Parathyroid adenoma (tissue), 2 donors: ENCODE data around the gene TSPAN5.
A peak's percentile ranks its signal among the peaks of the same experiment; 100 is the strongest.

Source experiments
- H2AFZ ChIP-seq: fragments of 300-600 bp; sonication (generic); one replicate; pipeline ENCODE4 v1.7.0; 2017; ENCODE audit warnings: antibody characterized with exemption, mild to moderate bottlenecking
- H3K27ac ChIP-seq: fragments of 300-600 bp; sonication (generic); one replicate; pipeline ENCODE4 v1.7.0; 2017
- H3K27me3 ChIP-seq: fragments of 300-600 bp; sonication (generic); one replicate; pipeline ENCODE4 v1.7.0; 2017; ENCODE audit warnings: low read length; ENCODE audit not compliant: control insufficient read depth, insufficient read depth
- H3K36me3 ChIP-seq: fragments of 300-600 bp; sonication (generic); one replicate; pipeline ENCODE4 v1.7.0; 2017; ENCODE audit warnings: low read length; ENCODE audit not compliant: control insufficient read depth, insufficient read depth
- H3K4me1 ChIP-seq: fragments of 300-600 bp; sonication (generic); one replicate; pipeline ENCODE4 v1.7.0; 2017; ENCODE audit warnings: control low read depth
- H3K4me2 ChIP-seq: fragments of 300-600 bp; sonication (generic); one replicate; pipeline ENCODE4 v1.7.0; 2017; ENCODE audit warnings: low read length
- H3K4me3 ChIP-seq: fragments of 300-600 bp; sonication (generic); one replicate; pipeline ENCODE4 v1.7.0; 2017; ENCODE audit warnings: low read depth, low read length
- H3K79me2 ChIP-seq: fragments of 300-600 bp; sonication (generic); one replicate; pipeline ENCODE4 v1.7.0; 2017; ENCODE audit warnings: control low read depth
- H3K9ac ChIP-seq: fragments of 300-600 bp; sonication (generic); one replicate; pipeline ENCODE4 v1.7.0; 2017; ENCODE audit warnings: mild to moderate bottlenecking
- H3K9me3 ChIP-seq: fragments of 300-600 bp; sonication (generic); one replicate; pipeline ENCODE4 v1.7.0; 2017; ENCODE audit warnings: low read length; ENCODE audit not compliant: control insufficient read depth
- TF ChIP-seq, protein P1 (sequence below): fragments of 300-600 bp; sonication (generic); IDR thresholded peaks from one replicate; pipeline ENCODE4 v1.7.0; 2017; ENCODE audit warnings: antibody characterized with exemption, mild to moderate bottlenecking
- donor health status: primary hyperparathyroidism.

TSPAN5 gene

DNA sequence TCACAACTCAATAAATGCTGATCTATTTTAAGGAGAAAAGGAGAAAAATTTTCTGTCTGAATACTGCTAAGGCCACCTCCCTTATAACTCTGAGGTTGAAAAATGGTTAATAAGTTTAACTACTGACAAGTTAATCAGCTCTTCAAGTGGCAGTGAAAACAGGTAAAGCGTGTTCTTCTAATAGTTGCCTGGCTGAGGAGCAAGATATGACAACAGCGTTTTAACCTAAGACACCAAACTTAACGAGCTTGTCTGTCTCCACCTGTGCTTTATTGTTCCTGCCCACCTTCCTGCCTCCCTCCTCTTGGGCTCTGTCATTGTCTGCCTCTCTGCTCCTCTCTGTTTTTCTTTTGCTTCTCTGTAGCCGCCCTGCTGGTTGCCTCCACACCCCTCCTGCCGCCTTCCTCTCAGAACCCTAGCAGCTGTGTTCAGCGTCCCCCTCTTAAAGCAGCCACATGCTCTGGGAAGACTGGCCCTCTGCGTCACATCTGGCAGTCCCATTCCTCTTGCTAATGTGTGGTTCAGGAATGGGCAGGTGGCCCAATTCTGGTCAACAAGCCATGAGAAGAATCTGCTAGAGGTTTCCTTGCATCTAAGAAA is 4.3 kb upstream of the TSPAN5 start:
- no peaks in the 10 kb centered on the region for H3K9me3 ChIP-seq
- no peak overlapping the region for H3K9ac ChIP-seq
- no peak overlapping the region for H3K4me3 ChIP-seq
- no peaks in the 10 kb centered on the region for H3K36me3 ChIP-seq
- H3K27ac ChIP-seq, result no peak overlapping the region
- no peaks in the 10 kb centered on the region for H3K4me1 ChIP-seq
- no peak overlapping the region for H3K4me2 ChIP-seq
- H3K27me3 ChIP-seq, result no peaks in the 10 kb centered on the region
- H3K79me2 ChIP-seq, result no peaks in the 10 kb centered on the region
- TF ChIP-seq, protein P1, sequence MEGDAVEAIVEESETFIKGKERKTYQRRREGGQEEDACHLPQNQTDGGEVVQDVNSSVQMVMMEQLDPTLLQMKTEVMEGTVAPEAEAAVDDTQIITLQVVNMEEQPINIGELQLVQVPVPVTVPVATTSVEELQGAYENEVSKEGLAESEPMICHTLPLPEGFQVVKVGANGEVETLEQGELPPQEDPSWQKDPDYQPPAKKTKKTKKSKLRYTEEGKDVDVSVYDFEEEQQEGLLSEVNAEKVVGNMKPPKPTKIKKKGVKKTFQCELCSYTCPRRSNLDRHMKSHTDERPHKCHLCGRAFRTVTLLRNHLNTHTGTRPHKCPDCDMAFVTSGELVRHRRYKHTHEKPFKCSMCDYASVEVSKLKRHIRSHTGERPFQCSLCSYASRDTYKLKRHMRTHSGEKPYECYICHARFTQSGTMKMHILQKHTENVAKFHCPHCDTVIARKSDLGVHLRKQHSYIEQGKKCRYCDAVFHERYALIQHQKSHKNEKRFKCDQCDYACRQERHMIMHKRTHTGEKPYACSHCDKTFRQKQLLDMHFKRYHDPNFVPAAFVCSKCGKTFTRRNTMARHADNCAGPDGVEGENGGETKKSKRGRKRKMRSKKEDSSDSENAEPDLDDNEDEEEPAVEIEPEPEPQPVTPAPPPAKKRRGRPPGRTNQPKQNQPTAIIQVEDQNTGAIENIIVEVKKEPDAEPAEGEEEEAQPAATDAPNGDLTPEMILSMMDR, result no peak
- H2AFZ ChIP-seq, result no peak overlapping the region

DNA sequence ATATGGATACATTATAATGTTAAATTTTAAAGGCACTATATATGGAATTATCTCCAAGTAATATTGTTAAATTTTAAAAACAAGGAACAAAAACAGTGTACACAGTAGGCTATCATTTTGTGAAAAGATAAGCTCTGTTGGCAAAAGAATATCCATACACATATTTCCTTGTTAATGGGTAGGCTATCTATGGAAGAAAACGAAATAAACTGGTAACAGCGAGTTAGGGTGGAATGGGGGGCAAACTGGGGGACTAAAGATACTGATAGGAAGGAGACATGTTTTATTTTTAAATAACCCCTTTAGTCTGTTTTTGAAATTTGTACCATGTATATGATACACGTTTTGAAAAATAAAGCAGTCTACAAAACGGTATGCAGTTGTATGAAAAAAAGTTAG is 3.6 kb upstream of the TSPAN5 start:
- TF ChIP-seq, protein P1, result no peak
- Histone ChIP-seq H3K4me3 (no peak overlapping the region), H3K27ac (no peak overlapping the region)

DNA sequence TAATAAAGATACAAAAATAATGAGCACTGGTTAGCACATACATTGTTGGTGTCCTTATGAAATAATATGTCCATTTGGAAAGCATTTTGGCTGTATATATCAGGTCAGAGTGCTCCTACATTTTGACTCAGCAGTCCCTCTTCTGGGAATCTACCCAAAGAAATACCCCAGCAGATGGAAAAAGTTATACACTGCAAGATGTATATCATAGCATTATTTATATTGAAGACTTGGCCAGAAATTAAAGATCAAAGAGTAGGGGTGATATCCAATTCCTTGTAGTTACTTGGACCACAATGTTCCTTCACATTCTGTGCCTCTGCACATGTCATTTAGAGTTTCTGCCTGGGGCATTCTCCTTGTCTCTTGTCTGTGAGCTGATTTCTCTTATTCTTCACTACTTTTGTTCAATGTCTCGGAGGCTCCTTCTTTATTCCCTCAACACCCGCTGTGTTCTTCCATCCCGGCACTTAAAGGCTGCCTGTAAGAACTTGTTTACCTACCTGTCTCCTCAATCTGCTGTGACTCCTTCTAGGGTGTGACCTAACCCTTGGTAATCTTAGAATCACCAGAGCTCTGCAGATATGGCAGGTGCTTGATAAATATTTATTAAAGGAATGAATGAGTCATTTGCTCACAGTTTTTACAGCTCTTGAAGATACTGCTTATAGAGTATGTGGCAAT is 3.1 kb upstream of the TSPAN5 start:
- no peak overlapping the region for H3K4me3 ChIP-seq
- TF ChIP-seq, protein P1, result no peak

More for the DNA sequence above, 3.6 kb upstream of the TSPAN5 start:
- no peaks in the 10 kb centered on the region for H3K79me2 ChIP-seq
- H3K9me3 ChIP-seq, result no peaks in the 10 kb centered on the region
- H3K9ac ChIP-seq, result no peak overlapping the region
- no peaks in the 10 kb centered on the region for H3K27me3 ChIP-seq
- H2AFZ ChIP-seq, result no peak overlapping the region
- H3K4me2 ChIP-seq, result no peak overlapping the region
- H3K36me3 ChIP-seq, result no peaks in the 10 kb centered on the region
- no peaks in the 10 kb centered on the region for H3K4me1 ChIP-seq

GRCh38 chr4:98659741-98660462 is 1.5 kb upstream of the TSPAN5 start:
- no peak overlapping the region for H3K9ac ChIP-seq
- H2AFZ ChIP-seq, result peak overlapping the region; percentile 80
- H3K27me3 ChIP-seq, result no peaks in the 10 kb centered on the region
- no peaks in the 10 kb centered on the region for H3K9me3 ChIP-seq
- no peak overlapping the region for H3K4me3 ChIP-seq
- TF ChIP-seq, protein P1, result no peak
- H3K4me2 ChIP-seq, result no peak overlapping the region
- no peaks in the 10 kb centered on the region for H3K79me2 ChIP-seq
- no peaks in the 10 kb centered on the region for H3K4me1 ChIP-seq
- H3K27ac ChIP-seq, result no peak overlapping the region
- H3K36me3 ChIP-seq, result no peaks in the 10 kb centered on the region

More for the DNA sequence above, 3.1 kb upstream of the TSPAN5 start:
- Histone ChIP-seq H2AFZ (no peak overlapping the region), H3K4me1 (no peaks in the 10 kb centered on the region), H3K9me3 (no peaks in the 10 kb centered on the region), H3K4me2 (no peak overlapping the region), H3K27me3 (no peaks in the 10 kb centered on the region), H3K9ac (no peak overlapping the region), H3K27ac (no peak overlapping the region), H3K36me3 (no peaks in the 10 kb centered on the region), H3K79me2 (no peaks in the 10 kb centered on the region)
